Astrocyte (in vitro differentiated cells and primary cell): ENCODE measurements around the gene VGLL3. TPM values are rescaled to one million over a fixed set of nuclear protein-coding genes. Genes with fewer than 3 reads are reported as not detected.

Experiments used
- DNase-seq: peaks from one replicate; pipeline ENCODE4 v3.0.0-alpha.2; 2010; ENCODE audit warnings: low read depth
- FAIRE-seq: peaks from 2 replicates; lab custom pipeline; 2011; peaks lifted over from hg19 to GRCh38; lab: Jason Lieb, UNC
- H2AFZ ChIP-seq: 2 replicates; pipeline ENCODE4 v1.6.0; 2012; ENCODE audit warnings: low read depth, low read length, inconsistent platforms
- H3K27ac ChIP-seq: 2 replicates; pipeline ENCODE4 v1.5.1; 2011; ENCODE audit warnings: low read depth, low read length, inconsistent platforms
- H3K27me3 ChIP-seq: 2 replicates; pipeline ENCODE4 v1.6.0; 2011; ENCODE audit warnings: low read length, inconsistent platforms; ENCODE audit not compliant: insufficient read depth
- H3K36me3 ChIP-seq: 2 replicates; pipeline ENCODE4 v1.5.1; 2011; ENCODE audit warnings: low read length, inconsistent platforms; ENCODE audit not compliant: insufficient read depth
- H3K4me1 ChIP-seq: 2 replicates; pipeline ENCODE4 v1.5.1; 2011; ENCODE audit warnings: low read length, inconsistent platforms; ENCODE audit not compliant: insufficient read depth
- H3K4me2 ChIP-seq: 2 replicates; pipeline ENCODE4 v1.6.0; 2012; ENCODE audit warnings: low read length, inconsistent platforms
- H3K4me3 ChIP-seq: 2 replicates; pipeline ENCODE4 v1.5.1; 2011; ENCODE audit warnings: low read depth, mild to moderate bottlenecking, low read length, inconsistent platforms; ENCODE audit not compliant: insufficient read depth
- H3K79me2 ChIP-seq: 2 replicates; pipeline ENCODE4 v1.6.0; 2012; ENCODE audit warnings: mild to moderate bottlenecking, low read length, inconsistent platforms; ENCODE audit not compliant: insufficient read depth
- H3K9ac ChIP-seq: 2 replicates; pipeline ENCODE4 v1.6.0; 2012; ENCODE audit warnings: mild to moderate bottlenecking, low read length, inconsistent platforms
- H3K9me3 ChIP-seq: 2 replicates; pipeline ENCODE4 v1.5.1; 2012; ENCODE audit warnings: low read depth, mild to moderate bottlenecking, low read length, inconsistent platforms; ENCODE audit not compliant: insufficient read depth
- H4K20me1 ChIP-seq: 2 replicates; pipeline ENCODE4 v1.6.0; 2012; ENCODE audit warnings: low read length, inconsistent platforms; ENCODE audit not compliant: insufficient read depth
- H3K27ac Mint-ChIP-seq: one replicate; pipeline ENCODE4 v1.8.0; 2021; ENCODE audit warnings: mild to moderate bottlenecking, mixed read lengths; ENCODE audit not compliant: unreplicated experiment
- H3K27me3 Mint-ChIP-seq: one replicate; pipeline ENCODE4 v1.8.0; 2021; ENCODE audit warnings: low read depth, mixed read lengths; ENCODE audit not compliant: unreplicated experiment
- H3K36me3 Mint-ChIP-seq: one replicate; pipeline ENCODE4 v1.8.0; 2021; ENCODE audit warnings: low read depth, mixed read lengths; ENCODE audit not compliant: unreplicated experiment
- H3K4me1 Mint-ChIP-seq: one replicate; pipeline ENCODE4 v1.8.0; 2021; ENCODE audit warnings: low read depth, mixed read lengths; ENCODE audit not compliant: unreplicated experiment
- H3K4me3 Mint-ChIP-seq: one replicate; pipeline ENCODE4 v1.8.0; 2021; ENCODE audit warnings: mild to moderate bottlenecking, moderate library complexity, mixed read lengths; ENCODE audit not compliant: unreplicated experiment
- H3K9me3 Mint-ChIP-seq: one replicate; pipeline ENCODE4 v1.8.0; 2021; ENCODE audit warnings: mild to moderate bottlenecking, mixed read lengths; ENCODE audit not compliant: unreplicated experiment
- CTCF ChIP-seq: IDR thresholded peaks from 2 replicates; pipeline ENCODE4 v1.5.1; 2011; ENCODE audit warnings: low read depth, mild to moderate bottlenecking, inconsistent platforms, low read length, moderate library complexity; ENCODE audit not compliant: insufficient read depth
- EZH2 ChIP-seq: IDR thresholded peaks from 2 replicates; pipeline ENCODE4 v1.6.1; 2012; ENCODE audit warnings: mild to moderate bottlenecking, low read length, inconsistent platforms; ENCODE audit not compliant: insufficient read depth
- total RNA-seq: library from RNA; stranded (reverse); gene quantifications from 2 replicates; pipeline ENCODE4 v1.2.1, GENCODE V29; 2021

Gene VGLL3
- total RNA-seq, 1 donor from 2014 or later, result 63.7 TPM

GRCh38 chr3:86895202-86895601 is 95.7 kb downstream of the VGLL3 start:
- Histone ChIP-seq H3K4me3 (no peak overlapping the region), H3K9ac (no peak overlapping the region), H3K4me1 (no peaks in the 10 kb centered on the region), H2AFZ (no peak overlapping the region), H3K27me3 (no peaks in the 10 kb centered on the region), H3K79me2 (no peaks in the 10 kb centered on the region), H3K27ac (no peak overlapping the region), H3K4me2 (no peak overlapping the region), H3K36me3 (no peaks in the 10 kb centered on the region), H3K9me3 (no peaks in the 10 kb centered on the region), H4K20me1 (no peaks in the 10 kb centered on the region)
- no peak for DNase-seq
- TF ChIP-seq EZH2 (no peak), CTCF (no peak)
- Mint-ChIP-seq H3K4me3 (no peak overlapping the region), H3K36me3 (no peaks in the 10 kb centered on the region), H3K27me3 (no peaks in the 10 kb centered on the region), H3K27ac (no peak overlapping the region), H3K9me3 (no peaks in the 10 kb centered on the region), H3K4me1 (peaks cover 5% of the 10 kb centered on the region)
- no peak for FAIRE-seq

- Histone ChIP-seq H3K79me2 (no peaks in the 10 kb centered on the region), H3K27me3 (no peaks in the 10 kb centered on the region), H3K9me3 (no peaks in the 10 kb centered on the region), H3K27ac (no peak overlapping the region), H4K20me1 (no peaks in the 10 kb centered on the region), H3K4me2 (no peak overlapping the region), H3K9ac (no peak overlapping the region), H3K4me1 (no peaks in the 10 kb centered on the region), H3K36me3 (no peaks in the 10 kb centered on the region), H3K4me3 (no peak overlapping the region), H2AFZ (no peak overlapping the region)
- TF ChIP-seq EZH2 (no peak), CTCF (no peak)
- no peaks in the 10 kb centered on the region for H3K36me3 Mint-ChIP-seq
- no peak for DNase-seq
- H3K27ac Mint-ChIP-seq, result no peak overlapping the region
- no peak overlapping the region for H3K4me3 Mint-ChIP-seq
- H3K27me3 Mint-ChIP-seq, result no peaks in the 10 kb centered on the region
- no peaks in the 10 kb centered on the region for H3K9me3 Mint-ChIP-seq
- peaks cover 5% of the 10 kb centered on the region for H3K4me1 Mint-ChIP-seq
- no peak for FAIRE-seq
These were observed 100.1 kb downstream of the VGLL3 start for GRCh38 chr3:86890741-86891396.

Other genes with a start within 250 kb of the VGLL3 start
- 36.5 and 38.9 TPM in 2 replicates for gene CHMP2B, start 236.2 kb upstream of the VGLL3 start, total RNA-seq